ENCODE measurements around the gene DENND4A. TPM values are rescaled to one million over a fixed set of nuclear protein-coding genes. Genes with fewer than 3 reads are reported as not detected.

The DENND4A gene
- total and polyA plus RNA-seq, 9 of the 15 experiments (the other 6 are each of a cell fraction or from before 2014, with no cell fraction given): 6.8 to 32.3 (median 19.9) TPM

DNA sequence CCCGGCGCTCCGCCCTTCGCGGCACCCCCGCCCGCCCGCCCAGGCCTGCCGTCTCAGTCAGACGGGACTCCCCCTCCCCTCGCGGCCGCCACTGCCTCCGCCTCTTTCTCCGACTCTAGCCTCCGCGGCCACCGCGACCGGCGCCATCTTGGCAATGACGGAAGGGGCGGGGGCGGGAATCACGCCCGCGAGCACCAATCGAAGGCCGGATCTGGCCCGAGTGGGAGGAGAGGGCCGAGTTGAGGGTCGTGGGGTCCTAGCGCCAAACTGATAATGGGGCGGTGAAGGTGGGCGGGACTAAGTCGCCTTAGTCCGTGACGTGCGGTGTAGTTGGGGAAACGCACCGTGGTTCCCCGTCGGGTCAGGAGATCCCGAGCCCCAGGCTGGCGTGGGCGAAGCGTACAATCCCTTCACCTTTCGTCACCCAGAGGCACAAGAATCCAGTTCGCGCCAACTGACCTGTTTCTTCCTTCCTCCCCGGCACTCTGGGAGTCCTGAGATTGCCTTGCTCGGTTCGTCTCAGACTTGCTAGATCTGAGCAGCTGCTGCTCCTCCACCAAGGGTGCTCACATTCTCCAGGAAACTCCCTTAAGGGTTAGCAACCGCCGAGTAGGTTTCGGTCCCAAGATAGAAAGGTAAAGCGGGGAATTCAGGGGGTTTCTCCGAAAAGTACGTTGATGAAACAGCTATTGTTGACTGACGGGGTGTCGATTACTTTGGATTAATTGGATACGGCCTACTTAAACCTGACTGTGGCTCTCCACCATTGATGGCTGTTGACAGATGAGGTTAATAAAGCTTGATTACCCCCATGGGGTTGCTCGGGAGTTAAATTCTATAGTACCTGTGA is at the start of gene DENND4A (continued):
- TF ChIP-seq, protein P1, sequence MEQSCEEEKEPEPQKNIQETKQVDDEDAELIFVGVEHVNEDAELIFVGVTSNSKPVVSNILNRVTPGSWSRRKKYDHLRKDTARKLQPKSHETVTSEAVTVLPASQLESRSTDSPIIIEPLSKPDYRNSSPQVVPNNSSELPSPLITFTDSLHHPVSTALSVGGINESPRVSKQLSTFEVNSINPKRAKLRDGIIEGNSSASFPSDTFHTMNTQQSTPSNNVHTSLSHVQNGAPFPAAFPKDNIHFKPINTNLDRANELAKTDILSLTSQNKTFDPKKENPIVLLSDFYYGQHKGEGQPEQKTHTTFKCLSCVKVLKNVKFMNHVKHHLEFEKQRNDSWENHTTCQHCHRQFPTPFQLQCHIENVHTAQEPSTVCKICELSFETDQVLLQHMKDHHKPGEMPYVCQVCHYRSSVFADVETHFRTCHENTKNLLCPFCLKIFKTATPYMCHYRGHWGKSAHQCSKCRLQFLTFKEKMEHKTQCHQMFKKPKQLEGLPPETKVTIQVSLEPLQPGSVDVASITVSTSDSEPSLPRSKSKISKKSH (CRISPR knock-in tag; IDR thresholded peaks at IDR 0.05): no peak
- TF ChIP-seq, protein P2, sequence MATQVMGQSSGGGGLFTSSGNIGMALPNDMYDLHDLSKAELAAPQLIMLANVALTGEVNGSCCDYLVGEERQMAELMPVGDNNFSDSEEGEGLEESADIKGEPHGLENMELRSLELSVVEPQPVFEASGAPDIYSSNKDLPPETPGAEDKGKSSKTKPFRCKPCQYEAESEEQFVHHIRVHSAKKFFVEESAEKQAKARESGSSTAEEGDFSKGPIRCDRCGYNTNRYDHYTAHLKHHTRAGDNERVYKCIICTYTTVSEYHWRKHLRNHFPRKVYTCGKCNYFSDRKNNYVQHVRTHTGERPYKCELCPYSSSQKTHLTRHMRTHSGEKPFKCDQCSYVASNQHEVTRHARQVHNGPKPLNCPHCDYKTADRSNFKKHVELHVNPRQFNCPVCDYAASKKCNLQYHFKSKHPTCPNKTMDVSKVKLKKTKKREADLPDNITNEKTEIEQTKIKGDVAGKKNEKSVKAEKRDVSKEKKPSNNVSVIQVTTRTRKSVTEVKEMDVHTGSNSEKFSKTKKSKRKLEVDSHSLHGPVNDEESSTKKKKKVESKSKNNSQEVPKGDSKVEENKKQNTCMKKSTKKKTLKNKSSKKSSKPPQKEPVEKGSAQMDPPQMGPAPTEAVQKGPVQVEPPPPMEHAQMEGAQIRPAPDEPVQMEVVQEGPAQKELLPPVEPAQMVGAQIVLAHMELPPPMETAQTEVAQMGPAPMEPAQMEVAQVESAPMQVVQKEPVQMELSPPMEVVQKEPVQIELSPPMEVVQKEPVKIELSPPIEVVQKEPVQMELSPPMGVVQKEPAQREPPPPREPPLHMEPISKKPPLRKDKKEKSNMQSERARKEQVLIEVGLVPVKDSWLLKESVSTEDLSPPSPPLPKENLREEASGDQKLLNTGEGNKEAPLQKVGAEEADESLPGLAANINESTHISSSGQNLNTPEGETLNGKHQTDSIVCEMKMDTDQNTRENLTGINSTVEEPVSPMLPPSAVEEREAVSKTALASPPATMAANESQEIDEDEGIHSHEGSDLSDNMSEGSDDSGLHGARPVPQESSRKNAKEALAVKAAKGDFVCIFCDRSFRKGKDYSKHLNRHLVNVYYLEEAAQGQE (IDR thresholded peaks at IDR 0.05; ENCODE audit: borderline replicate concordance): no peak
- TF ChIP-seq, protein P2 (CRISPR knock-in tag; IDR thresholded peaks at IDR 0.05; ENCODE audit: low read depth): 0 out of 2 replicates have a peak, but pooled peaks have one; percentile 25
- TF ChIP-seq OTX1 (CRISPR knock-in tag; IDR thresholded peaks at IDR 0.05): 0 out of 2 replicates have a peak, but pooled peaks have one; percentile 17
- TF ChIP-seq RAD21 (CRISPR knock-in tag; conservative IDR thresholded peaks at IDR 0.05 in 1 of 2, IDR thresholded peaks at IDR 0.05 in 1 of 2): peak; percentile 6 to 13; a peak in 1 of 4 replicates
- TF ChIP-seq CSDE1 (IDR thresholded peaks at IDR 0.05): no peak
- TF ChIP-seq, protein P3, sequence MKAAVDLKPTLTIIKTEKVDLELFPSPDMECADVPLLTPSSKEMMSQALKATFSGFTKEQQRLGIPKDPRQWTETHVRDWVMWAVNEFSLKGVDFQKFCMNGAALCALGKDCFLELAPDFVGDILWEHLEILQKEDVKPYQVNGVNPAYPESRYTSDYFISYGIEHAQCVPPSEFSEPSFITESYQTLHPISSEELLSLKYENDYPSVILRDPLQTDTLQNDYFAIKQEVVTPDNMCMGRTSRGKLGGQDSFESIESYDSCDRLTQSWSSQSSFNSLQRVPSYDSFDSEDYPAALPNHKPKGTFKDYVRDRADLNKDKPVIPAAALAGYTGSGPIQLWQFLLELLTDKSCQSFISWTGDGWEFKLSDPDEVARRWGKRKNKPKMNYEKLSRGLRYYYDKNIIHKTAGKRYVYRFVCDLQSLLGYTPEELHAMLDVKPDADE (conservative IDR thresholded peaks at IDR 0.05; ENCODE audit: control insufficient read depth, low read depth, low read length): 0 out of 2 replicates have a peak, but pooled peaks have one; percentile 50
- TF ChIP-seq SIN3A (IDR thresholded peaks at IDR 0.05; ENCODE audit: borderline replicate concordance in 2 of 2, control insufficient read depth in 1 of 2, low read depth in 2 of 2, low read length in 2 of 2): peak; percentile 13 to 70; a peak in 2 of 4 replicates
- TF ChIP-seq, protein P4, sequence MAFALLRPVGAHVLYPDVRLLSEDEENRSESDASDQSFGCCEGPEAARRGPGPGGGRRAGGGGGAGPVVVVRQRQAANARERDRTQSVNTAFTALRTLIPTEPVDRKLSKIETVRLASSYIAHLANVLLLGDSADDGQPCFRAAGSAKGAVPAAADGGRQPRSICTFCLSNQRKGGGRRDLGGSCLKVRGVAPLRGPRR (CRISPR knock-in tag; IDR thresholded peaks at IDR 0.05): no peak
- no peak; the same call in 1 of the 2 replicates for TF ChIP-seq NFIC (IDR thresholded peaks at IDR 0.05)
- TF ChIP-seq, protein P5, sequence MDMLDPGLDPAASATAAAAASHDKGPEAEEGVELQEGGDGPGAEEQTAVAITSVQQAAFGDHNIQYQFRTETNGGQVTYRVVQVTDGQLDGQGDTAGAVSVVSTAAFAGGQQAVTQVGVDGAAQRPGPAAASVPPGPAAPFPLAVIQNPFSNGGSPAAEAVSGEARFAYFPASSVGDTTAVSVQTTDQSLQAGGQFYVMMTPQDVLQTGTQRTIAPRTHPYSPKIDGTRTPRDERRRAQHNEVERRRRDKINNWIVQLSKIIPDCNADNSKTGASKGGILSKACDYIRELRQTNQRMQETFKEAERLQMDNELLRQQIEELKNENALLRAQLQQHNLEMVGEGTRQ (CRISPR knock-in tag; IDR thresholded peaks at IDR 0.05): no peak
- 0 out of 2 replicates have a peak, but pooled peaks have one; percentile 20 for TF ChIP-seq MEF2D (tag; conservative IDR thresholded peaks at IDR 0.05; ENCODE audit: low read depth)
- TF ChIP-seq SRSF7 (optimal IDR thresholded peaks at IDR 0.05; ENCODE audit: low read depth, low read length): no peak
